ENCODE measurements around the gene PRDM16. TPM values are rescaled to one million over a fixed set of nuclear protein-coding genes. Genes with fewer than 3 reads are reported as not detected.
A peak's percentile ranks its signal among the peaks of the same experiment; 100 is the strongest.

Gene PRDM16
- total and polyA plus RNA-seq, 4 donors = 5.0 to 80.7 (median 41.5) TPM

GRCh38 chr1:3120140-3120539 is 51.1 kb downstream of the PRDM16 start:
- Histone ChIP-seq H3K9me3 (ENCODE audit: control insufficient read depth, low read length) (no peaks in the 10 kb centered on the region), H3K4me3 (ENCODE audit: low read length in 2 of 2) (no peak overlapping the region), H3K27ac (ENCODE audit: low read depth in 1 of 2, low read length in 2 of 2) (peak overlapping the region in 1 of 2 donors; percentile 43), H3K36me3 (ENCODE audit: control insufficient read depth in 1 of 2, insufficient read depth in 2 of 2, low read length in 1 of 2) (no peaks in the 10 kb centered on the region), H3K4me1 (ENCODE audit: control insufficient read depth in 1 of 2, insufficient read depth in 2 of 2, low read length in 2 of 2) (no peaks in the 10 kb centered on the region), H3K27me3 (ENCODE audit: control insufficient read depth in 1 of 2, insufficient read depth in 2 of 2, low read length in 1 of 2) (no peaks in the 10 kb centered on the region)
- ATAC-seq (ENCODE audit: low FRiP score) (no peak), DNase-seq (no peak)
- WGBS, 2 donors = 15 to 23% methylated on average over 17 of the region's 17 CpGs
- intact Hi-C loops (cut with DNase I) = no loop called here

GRCh38 chr1:3120994-3121393 is 52.0 kb downstream of the PRDM16 start:
- H3K27me3 ChIP-seq (ENCODE audit: control insufficient read depth in 1 of 2, insufficient read depth in 2 of 2, low read length in 1 of 2) = no peaks in the 10 kb centered on the region
- ATAC-seq (ENCODE audit: low FRiP score) (no peak), DNase-seq (no peak)
- H3K9me3 ChIP-seq (ENCODE audit: control insufficient read depth, low read length) = no peaks in the 10 kb centered on the region
- no peak overlapping the region for H3K4me3 ChIP-seq (ENCODE audit: low read length in 2 of 2)
- no peaks in the 10 kb centered on the region for H3K4me1 ChIP-seq (ENCODE audit: control insufficient read depth in 1 of 2, insufficient read depth in 2 of 2, low read length in 2 of 2)
- 63 to 72% methylated on average over 14 of the region's 14 CpGs for WGBS, 2 donors
- peak overlapping the region; percentile 15 to 43 for H3K27ac ChIP-seq (ENCODE audit: low read depth in 1 of 2, low read length in 2 of 2)
- intact Hi-C loops (cut with DNase I) = no loop called here
- H3K36me3 ChIP-seq (ENCODE audit: control insufficient read depth in 1 of 2, insufficient read depth in 2 of 2, low read length in 1 of 2) = no peaks in the 10 kb centered on the region

- no peaks in the 10 kb centered on the region for H3K27me3 ChIP-seq (ENCODE audit: control insufficient read depth in 1 of 2, insufficient read depth in 2 of 2, low read length in 1 of 2)
- peak overlapping the region; percentile 28 to 54 for H3K27ac ChIP-seq (ENCODE audit: low read depth in 1 of 2, low read length in 2 of 2)
- no peaks in the 10 kb centered on the region for H3K9me3 ChIP-seq (ENCODE audit: control insufficient read depth, low read length)
- ATAC-seq (ENCODE audit: low FRiP score) (no peak), DNase-seq (no peak)
- H3K4me3 ChIP-seq (ENCODE audit: low read length in 2 of 2) = no peak overlapping the region
- H3K4me1 ChIP-seq (ENCODE audit: control insufficient read depth in 1 of 2, insufficient read depth in 2 of 2, low read length in 2 of 2) = no peaks in the 10 kb centered on the region
- intact Hi-C loops (cut with DNase I) = no loop called here
- H3K36me3 ChIP-seq (ENCODE audit: control insufficient read depth in 1 of 2, insufficient read depth in 2 of 2, low read length in 1 of 2) = no peaks in the 10 kb centered on the region
- 83 to 86% methylated on average over 46 of the region's 46 CpGs for WGBS, 2 donors
These were observed 52.6 kb downstream of the PRDM16 start for GRCh38 chr1:3121401-3122210.

- H3K4me3 ChIP-seq (ENCODE audit: low read length in 2 of 2) = no peak overlapping the region
These were observed 53.3 kb downstream of the PRDM16 start for GRCh38 chr1:3122311-3122710.

GRCh38 chr1:3124246-3124645 is 55.2 kb downstream of the PRDM16 start:
- H3K27me3 ChIP-seq (ENCODE audit: control insufficient read depth in 1 of 2, insufficient read depth in 2 of 2, low read length in 1 of 2) = no peaks in the 10 kb centered on the region
- no peak overlapping the region for H3K4me3 ChIP-seq (ENCODE audit: low read length in 2 of 2)
- no peak for ATAC-seq (ENCODE audit: low FRiP score)
- 53 to 61% methylated on average over 3 of the region's 3 CpGs for WGBS, 2 donors
- H3K36me3 ChIP-seq (ENCODE audit: control insufficient read depth in 1 of 2, insufficient read depth in 2 of 2, low read length in 1 of 2) = no peaks in the 10 kb centered on the region
- DNase-seq = no peak
- H3K9me3 ChIP-seq (ENCODE audit: control insufficient read depth, low read length) = no peaks in the 10 kb centered on the region
- H3K4me1 ChIP-seq (ENCODE audit: control insufficient read depth in 1 of 2, insufficient read depth in 2 of 2, low read length in 2 of 2) = no peaks in the 10 kb centered on the region
- H3K27ac ChIP-seq (ENCODE audit: low read depth in 1 of 2, low read length in 2 of 2) = peak overlapping the region; percentile 91 to 98
- intact Hi-C loops (cut with DNase I) = no loop called here

More at GRCh38 chr1:3122311-3122710, 53.3 kb downstream of the PRDM16 start:
- Histone ChIP-seq H3K27me3 (ENCODE audit: control insufficient read depth in 1 of 2, insufficient read depth in 2 of 2, low read length in 1 of 2) (no peaks in the 10 kb centered on the region), H3K9me3 (ENCODE audit: control insufficient read depth, low read length) (no peaks in the 10 kb centered on the region), H3K27ac (ENCODE audit: low read depth in 1 of 2, low read length in 2 of 2) (peak overlapping the region; percentile 28 to 54), H3K4me1 (ENCODE audit: control insufficient read depth in 1 of 2, insufficient read depth in 2 of 2, low read length in 2 of 2) (no peaks in the 10 kb centered on the region), H3K36me3 (ENCODE audit: control insufficient read depth in 1 of 2, insufficient read depth in 2 of 2, low read length in 1 of 2) (no peaks in the 10 kb centered on the region)
- no peak for DNase-seq
- WGBS, 2 donors = 29 to 42% methylated on average over 12 of the region's 12 CpGs
- ATAC-seq (ENCODE audit: low FRiP score) = no peak
- intact Hi-C loops (cut with DNase I) = no loop called here

- Histone ChIP-seq H3K36me3 (ENCODE audit: control insufficient read depth in 1 of 2, insufficient read depth in 2 of 2, low read length in 1 of 2) (no peaks in the 10 kb centered on the region), H3K4me3 (ENCODE audit: low read length in 2 of 2) (no peak overlapping the region), H3K9me3 (ENCODE audit: control insufficient read depth, low read length) (no peaks in the 10 kb centered on the region), H3K27ac (ENCODE audit: low read depth in 1 of 2, low read length in 2 of 2) (peak overlapping the region; percentile 91 to 98), H3K27me3 (ENCODE audit: control insufficient read depth in 1 of 2, insufficient read depth in 2 of 2, low read length in 1 of 2) (no peaks in the 10 kb centered on the region), H3K4me1 (ENCODE audit: control insufficient read depth in 1 of 2, insufficient read depth in 2 of 2, low read length in 2 of 2) (no peaks in the 10 kb centered on the region)
- DNase-seq (peak; percentile 78 to 89), ATAC-seq (ENCODE audit: low FRiP score) (peak; percentile 30)
- WGBS, 2 donors = 7 to 20% methylated on average over 15 of the region's 15 CpGs
- intact Hi-C loops (cut with DNase I) = loop anchor here in 1 of 2 donors (5.0 kb wide), 3 partner anchors 47 to 62 kb away; no protein-coding TSS in a partner anchor
These were observed 56.1 kb downstream of the PRDM16 start for GRCh38 chr1:3125078-3125477.

GRCh38 chr1:3125546-3126368 is 56.8 kb downstream of the PRDM16 start:
- no peaks in the 10 kb centered on the region for H3K36me3 ChIP-seq (ENCODE audit: control insufficient read depth in 1 of 2, insufficient read depth in 2 of 2, low read length in 1 of 2)
- no peak overlapping the region for H3K4me3 ChIP-seq (ENCODE audit: low read length in 2 of 2)
- no peaks in the 10 kb centered on the region for H3K9me3 ChIP-seq (ENCODE audit: control insufficient read depth, low read length)
- ATAC-seq (ENCODE audit: low FRiP score) (no peak), DNase-seq (no peak)
- no peaks in the 10 kb centered on the region for H3K27me3 ChIP-seq (ENCODE audit: control insufficient read depth in 1 of 2, insufficient read depth in 2 of 2, low read length in 1 of 2)
- 39 to 50% methylated on average over 47 of the region's 47 CpGs for WGBS, 2 donors
- H3K27ac ChIP-seq (ENCODE audit: low read depth in 1 of 2, low read length in 2 of 2) = peak overlapping the region; percentile 91 to 98
- intact Hi-C loops (cut with DNase I) = loop anchor here (2.0 to 5.0 kb wide), 4 partner anchors 47 to 62 kb away; no protein-coding TSS in a partner anchor
- H3K4me1 ChIP-seq (ENCODE audit: control insufficient read depth in 1 of 2, insufficient read depth in 2 of 2, low read length in 2 of 2) = no peaks in the 10 kb centered on the region

- DNase-seq = no peak
- Histone ChIP-seq H3K27ac (ENCODE audit: low read depth in 1 of 2, low read length in 2 of 2) (peak overlapping the region; percentile 91 to 98), H3K4me3 (ENCODE audit: low read length in 2 of 2) (no peak overlapping the region), H3K4me1 (ENCODE audit: control insufficient read depth in 1 of 2, insufficient read depth in 2 of 2, low read length in 2 of 2) (no peaks in the 10 kb centered on the region), H3K9me3 (ENCODE audit: control insufficient read depth, low read length) (no peaks in the 10 kb centered on the region), H3K27me3 (ENCODE audit: control insufficient read depth in 1 of 2, insufficient read depth in 2 of 2, low read length in 1 of 2) (no peaks in the 10 kb centered on the region), H3K36me3 (ENCODE audit: control insufficient read depth in 1 of 2, insufficient read depth in 2 of 2, low read length in 1 of 2) (no peaks in the 10 kb centered on the region)
- peak; percentile 46 for ATAC-seq (ENCODE audit: low FRiP score)
- WGBS, 2 donors = 6 to 10% methylated on average over 28 of the region's 28 CpGs
- intact Hi-C loops (cut with DNase I) = loop anchor here (2.0 to 5.0 kb wide), 4 partner anchors 45 to 60 kb away; no protein-coding TSS in a partner anchor
These were observed 58.0 kb downstream of the PRDM16 start for GRCh38 chr1:3126756-3127678.

All from aorta (tissue), 5 donors.